Spleen (tissue), 7 donors: ENCODE results near the gene MACC1.

Source experiments
- POLR2A ChIP-seq, 3 donors: fragments of 450-650 bp; IDR thresholded peaks; one replicate each; pipeline ENCODE4 v1.5.1; 2017; ENCODE audit warnings: antibody characterized with exemption in 3 of 3, mild to moderate bottlenecking in 1 of 3
- POLR2AphosphoS5 ChIP-seq, 3 donors: sonication (generic); formaldehyde crosslinking; IDR thresholded peaks; one replicate each; pipeline ENCODE4 v1.5.1; 2017; ENCODE audit warnings: antibody characterized with exemption in 3 of 3
- TF ChIP-seq, protein P1 (sequence below), 11 experiments: fragments of 200-600 bp in 7 of 11; fragments of 450-650 bp in 4 of 11; sonication (generic) in 4 of 11; IDR thresholded peaks in 8 of 11; conservative IDR thresholded peaks in 3 of 11; 1 replicate in 7 of 11; 2 replicates in 4 of 11; pipeline versions ENCODE4 v1.4.0 to v1.8.0; 2016 to 2021; ENCODE audit warnings: antibody characterized with exemption in 11 of 11, inconsistent platforms in 4 of 11, mild to moderate bottlenecking in 1 of 11
- donor health status: DM: no; HTN: no; CAD: no; lungs with moderate emphysema.
- donor health status: DM: no; HTN: no; CAD: no.
- donor health status: DM: no; HTN: no; CAD: no.

DNA sequence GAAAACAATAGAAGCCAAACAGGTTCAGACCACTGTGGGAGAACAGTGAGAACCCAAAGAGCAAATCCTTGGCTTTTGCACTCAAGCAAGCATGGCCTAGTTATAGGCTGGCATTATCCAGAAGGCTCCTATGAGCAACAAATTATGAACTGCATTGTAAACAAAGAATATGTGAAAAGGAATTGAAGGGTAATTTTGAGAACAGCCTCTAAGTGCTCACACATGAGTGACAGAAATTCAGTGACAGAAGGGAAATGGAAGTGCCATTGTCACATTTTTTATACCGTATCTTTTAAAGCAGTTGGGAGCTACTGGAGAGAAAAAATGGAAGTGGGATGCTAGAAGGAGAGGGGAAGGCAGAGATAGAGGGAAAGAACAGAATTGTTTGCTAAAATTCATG is 114.2 kb downstream of the MACC1 start:
- TF ChIP-seq POLR2A (IDR thresholded peaks at IDR 0.05) (no peak), POLR2AphosphoS5 (IDR thresholded peaks at IDR 0.05) (no peak)
- TF ChIP-seq, protein P1, sequence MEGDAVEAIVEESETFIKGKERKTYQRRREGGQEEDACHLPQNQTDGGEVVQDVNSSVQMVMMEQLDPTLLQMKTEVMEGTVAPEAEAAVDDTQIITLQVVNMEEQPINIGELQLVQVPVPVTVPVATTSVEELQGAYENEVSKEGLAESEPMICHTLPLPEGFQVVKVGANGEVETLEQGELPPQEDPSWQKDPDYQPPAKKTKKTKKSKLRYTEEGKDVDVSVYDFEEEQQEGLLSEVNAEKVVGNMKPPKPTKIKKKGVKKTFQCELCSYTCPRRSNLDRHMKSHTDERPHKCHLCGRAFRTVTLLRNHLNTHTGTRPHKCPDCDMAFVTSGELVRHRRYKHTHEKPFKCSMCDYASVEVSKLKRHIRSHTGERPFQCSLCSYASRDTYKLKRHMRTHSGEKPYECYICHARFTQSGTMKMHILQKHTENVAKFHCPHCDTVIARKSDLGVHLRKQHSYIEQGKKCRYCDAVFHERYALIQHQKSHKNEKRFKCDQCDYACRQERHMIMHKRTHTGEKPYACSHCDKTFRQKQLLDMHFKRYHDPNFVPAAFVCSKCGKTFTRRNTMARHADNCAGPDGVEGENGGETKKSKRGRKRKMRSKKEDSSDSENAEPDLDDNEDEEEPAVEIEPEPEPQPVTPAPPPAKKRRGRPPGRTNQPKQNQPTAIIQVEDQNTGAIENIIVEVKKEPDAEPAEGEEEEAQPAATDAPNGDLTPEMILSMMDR (IDR thresholded peaks at IDR 0.05 in 8 of 11, conservative IDR thresholded peaks at IDR 0.05 in 3 of 11): no peak
